Loucy (cell line): ENCODE results near the gene USH1C.

Source experiments
- H2AFZ ChIP-seq: fragments of 200-600 bp; sonication (generic); 2 replicates; pipeline ENCODE4 v1.6.0; 2016; ENCODE audit warnings: antibody characterized with exemption, mild to moderate bottlenecking, low read length, moderate library complexity
- H3F3A ChIP-seq: fragments of 200-600 bp; 2 replicates; pipeline ENCODE4 v1.6.0; 2016; ENCODE audit warnings: antibody characterized with exemption, low read depth, mild to moderate bottlenecking
- H3K27me3 ChIP-seq: fragments of 200-600 bp; sonication (generic); 2 replicates; pipeline ENCODE4 v1.6.1; 2014; ENCODE audit warnings: low read length, mild to moderate bottlenecking; ENCODE audit not compliant: insufficient read depth, poor library complexity, severe bottlenecking
- H3K36me3 ChIP-seq: fragments of 200-600 bp; sonication (generic); 2 replicates; pipeline ENCODE4 v1.6.1; 2016; ENCODE audit warnings: low read length; ENCODE audit not compliant: insufficient read depth
- H3K4me1 ChIP-seq: fragments of 200-600 bp; sonication (generic); 2 replicates; pipeline ENCODE4 v1.5.1; 2014; ENCODE audit warnings: low read length, mild to moderate bottlenecking; ENCODE audit not compliant: insufficient read depth, poor library complexity, severe bottlenecking
- H3K4me2 ChIP-seq: fragments of 200-600 bp; sonication (generic); 2 replicates; pipeline ENCODE4 v1.6.0; 2014; ENCODE audit warnings: antibody characterized with exemption, low read length, low read depth, mild to moderate bottlenecking; ENCODE audit not compliant: poor library complexity, severe bottlenecking
- H3K4me3 ChIP-seq: fragments of 200-600 bp; sonication (generic); 2 replicates; pipeline ENCODE4 v1.5.1; 2014; ENCODE audit warnings: low read length, mild to moderate bottlenecking, mixed read lengths; ENCODE audit not compliant: poor library complexity, severe bottlenecking
- H3K79me2 ChIP-seq: fragments of 200-600 bp; sonication (generic); 2 replicates; pipeline ENCODE4 v1.6.1; 2014; ENCODE audit warnings: low read length; ENCODE audit not compliant: insufficient read depth
- H3K9ac ChIP-seq: fragments of 200-600 bp; sonication (generic); 2 replicates; pipeline ENCODE4 v1.6.0; 2014; ENCODE audit warnings: mild to moderate bottlenecking, low read depth, low read length, moderate library complexity; ENCODE audit not compliant: poor library complexity, severe bottlenecking
- H3K9me2 ChIP-seq: fragments of 200-600 bp; sonication (generic); replicated peaks from 2 replicates; pipeline ENCODE4 v1.6.1; 2016; ENCODE audit warnings: low read depth, low read length, mixed read lengths
- H3K9me3 ChIP-seq: fragments of 200-600 bp; sonication (generic); 2 replicates; pipeline ENCODE4 v1.6.1; 2014; ENCODE audit warnings: mild to moderate bottlenecking, antibody characterized with exemption, low read length, low read depth; ENCODE audit not compliant: insufficient read depth
- H4K20me1 ChIP-seq: fragments of 200-600 bp; sonication (generic); 2 replicates; pipeline ENCODE4 v1.6.0; 2014; ENCODE audit warnings: antibody characterized with exemption, low read length, mild to moderate bottlenecking; ENCODE audit not compliant: insufficient read depth, poor library complexity, severe bottlenecking
- EZH2phosphoT487 ChIP-seq: fragments of 200-600 bp; IDR thresholded peaks from 2 replicates; pipeline ENCODE4 v1.6.1; 2018; ENCODE audit warnings: antibody characterized with exemption, mild to moderate bottlenecking, moderate library complexity, borderline replicate concordance
- TF ChIP-seq, protein P1 (sequence below): fragments of 200-600 bp; sonication (generic); conservative IDR thresholded peaks from 2 replicates; pipeline ENCODE4 v1.5.1; 2014; ENCODE audit warnings: mild to moderate bottlenecking, antibody characterized with exemption, low read length

The USH1C gene

DNA sequence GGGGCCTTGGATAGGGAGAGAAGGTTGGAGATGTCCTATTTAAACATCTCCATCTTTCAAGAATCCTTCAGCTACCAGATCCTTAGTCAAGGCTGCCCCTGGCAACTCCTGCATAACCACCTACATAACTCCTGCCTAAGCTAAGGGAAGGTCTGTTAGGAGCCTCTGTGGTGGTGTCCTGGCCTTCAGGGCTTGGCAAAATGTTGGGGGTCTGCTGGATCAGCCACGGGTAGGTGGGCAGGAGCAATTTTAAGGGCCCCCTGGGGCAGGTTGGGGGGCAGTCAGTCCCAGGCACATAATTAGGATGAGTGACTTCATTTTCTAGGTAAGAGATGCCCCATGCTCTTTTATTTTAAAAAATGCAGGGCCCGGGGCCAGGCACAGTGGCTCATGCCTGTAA lies 25.9 kb downstream of the USH1C start:
- H3K4me2 ChIP-seq, result no peak overlapping the region
- H3K36me3 ChIP-seq, result no peaks in the 10 kb centered on the region
- H3F3A ChIP-seq, result no peaks in the 10 kb centered on the region
- no peaks in the 10 kb centered on the region for H3K27me3 ChIP-seq
- H3K9me2 ChIP-seq, result no peaks in the 10 kb centered on the region
- H3K4me1 ChIP-seq, result no peaks in the 10 kb centered on the region
- no peak overlapping the region for H3K9ac ChIP-seq
- no peaks in the 10 kb centered on the region for H3K79me2 ChIP-seq
- H3K4me3 ChIP-seq, result no peak overlapping the region
- TF ChIP-seq EZH2phosphoT487, result no peak
- TF ChIP-seq, protein P1, sequence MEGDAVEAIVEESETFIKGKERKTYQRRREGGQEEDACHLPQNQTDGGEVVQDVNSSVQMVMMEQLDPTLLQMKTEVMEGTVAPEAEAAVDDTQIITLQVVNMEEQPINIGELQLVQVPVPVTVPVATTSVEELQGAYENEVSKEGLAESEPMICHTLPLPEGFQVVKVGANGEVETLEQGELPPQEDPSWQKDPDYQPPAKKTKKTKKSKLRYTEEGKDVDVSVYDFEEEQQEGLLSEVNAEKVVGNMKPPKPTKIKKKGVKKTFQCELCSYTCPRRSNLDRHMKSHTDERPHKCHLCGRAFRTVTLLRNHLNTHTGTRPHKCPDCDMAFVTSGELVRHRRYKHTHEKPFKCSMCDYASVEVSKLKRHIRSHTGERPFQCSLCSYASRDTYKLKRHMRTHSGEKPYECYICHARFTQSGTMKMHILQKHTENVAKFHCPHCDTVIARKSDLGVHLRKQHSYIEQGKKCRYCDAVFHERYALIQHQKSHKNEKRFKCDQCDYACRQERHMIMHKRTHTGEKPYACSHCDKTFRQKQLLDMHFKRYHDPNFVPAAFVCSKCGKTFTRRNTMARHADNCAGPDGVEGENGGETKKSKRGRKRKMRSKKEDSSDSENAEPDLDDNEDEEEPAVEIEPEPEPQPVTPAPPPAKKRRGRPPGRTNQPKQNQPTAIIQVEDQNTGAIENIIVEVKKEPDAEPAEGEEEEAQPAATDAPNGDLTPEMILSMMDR, result no peak
- H4K20me1 ChIP-seq, result no peaks in the 10 kb centered on the region
- H3K9me3 ChIP-seq, result no peaks in the 10 kb centered on the region
- H2AFZ ChIP-seq, result no peak overlapping the region

DNA sequence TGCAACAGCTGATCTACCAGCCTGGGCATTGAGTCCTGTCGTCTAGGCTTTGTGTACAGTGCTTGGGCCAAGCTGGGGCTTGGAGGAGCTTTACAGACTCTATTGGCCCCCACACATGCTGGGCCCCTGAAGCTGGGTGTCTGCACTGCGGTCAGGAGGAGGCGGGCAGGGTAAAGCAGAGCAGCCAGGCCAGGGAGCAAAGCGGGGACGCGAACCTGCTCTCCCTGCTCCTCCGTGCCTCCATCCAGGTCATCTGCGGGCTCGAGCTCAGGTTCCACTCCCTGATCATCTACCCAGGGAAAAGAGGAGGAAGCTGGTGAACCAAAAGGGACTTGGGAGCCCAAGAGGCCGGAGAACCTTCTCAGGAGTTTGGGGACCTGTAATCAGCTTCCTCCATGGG lies 27.0 kb downstream of the USH1C start:
- Histone ChIP-seq H3K9ac (no peak overlapping the region), H3F3A (no peaks in the 10 kb centered on the region), H3K27me3 (no peaks in the 10 kb centered on the region), H3K9me2 (no peaks in the 10 kb centered on the region), H3K4me1 (no peaks in the 10 kb centered on the region), H3K4me2 (no peak overlapping the region), H2AFZ (no peak overlapping the region), H3K36me3 (no peaks in the 10 kb centered on the region), H3K4me3 (no peak overlapping the region), H3K9me3 (no peaks in the 10 kb centered on the region), H3K79me2 (no peaks in the 10 kb centered on the region), H4K20me1 (no peaks in the 10 kb centered on the region)
- TF ChIP-seq EZH2phosphoT487, result no peak
- TF ChIP-seq, protein P1, result no peak

DNA sequence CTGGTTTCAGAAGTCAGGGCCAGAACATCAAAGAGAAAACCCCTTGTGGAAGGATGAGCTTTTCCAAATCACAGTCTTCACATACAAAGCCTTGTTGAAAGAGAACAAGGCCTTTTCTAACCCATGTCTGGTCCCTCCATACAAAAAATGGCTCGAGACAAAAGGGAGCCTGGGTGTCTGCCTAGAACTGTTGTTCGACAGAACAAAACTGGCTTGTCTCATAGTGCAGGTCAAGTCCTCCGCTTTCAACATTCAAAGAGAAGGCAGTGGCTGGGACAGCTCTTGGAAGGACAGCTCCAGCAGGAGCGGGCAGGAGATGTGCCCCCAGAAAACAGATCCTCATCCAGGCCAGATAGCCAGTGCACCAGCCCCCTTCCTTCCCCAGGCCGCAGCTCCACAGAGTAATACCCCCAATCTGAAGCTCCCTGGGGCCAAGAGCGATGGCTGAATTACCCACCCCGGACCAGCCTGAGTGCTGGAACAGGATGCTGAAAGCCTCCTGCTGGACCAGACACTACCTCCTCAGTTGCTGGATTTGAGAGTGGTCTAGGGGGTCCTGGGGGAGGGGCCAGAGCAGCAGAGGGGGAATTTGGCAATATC lies 27.6 kb downstream of the USH1C start:
- no peaks in the 10 kb centered on the region for H3K4me1 ChIP-seq
- H4K20me1 ChIP-seq, result no peaks in the 10 kb centered on the region
- no peak overlapping the region for H3K4me3 ChIP-seq
- H3F3A ChIP-seq, result no peaks in the 10 kb centered on the region
- no peak overlapping the region for H3K4me2 ChIP-seq
- no peaks in the 10 kb centered on the region for H3K9me3 ChIP-seq
- no peak overlapping the region for H2AFZ ChIP-seq
- H3K36me3 ChIP-seq, result no peaks in the 10 kb centered on the region
- H3K9me2 ChIP-seq, result no peaks in the 10 kb centered on the region
- TF ChIP-seq EZH2phosphoT487, result no peak
- TF ChIP-seq, protein P1, result no peak
- no peaks in the 10 kb centered on the region for H3K79me2 ChIP-seq
- no peaks in the 10 kb centered on the region for H3K27me3 ChIP-seq
- H3K9ac ChIP-seq, result no peak overlapping the region
